ELR (cell line): ENCODE results near the gene MYNN.

Experiments
- DNase-seq: peaks from one replicate; pipeline ENCODE4 v3.0.0-alpha.2; 2015; ENCODE audit warnings: low read depth

The MYNN gene

GRCh38 chr3:169835533-169835932 is 62.3 kb downstream of the MYNN start:
- no peak for DNase-seq

GRCh38 chr3:169836078-169836941 is 63.1 kb downstream of the MYNN start:
- DNase-seq, result peak; percentile 55

GRCh38 chr3:169836942-169837275 is 63.7 kb downstream of the MYNN start:
- DNase-seq, result peak; percentile 19

- DNase-seq, result no peak
Observed at GRCh38 chr3:169838511-169839030, 65.4 kb downstream of the MYNN start.
